Left hindlimb (tissue), 1 donor: ENCODE results near the gene CHL1.

ENCODE experiments used
- DNase-seq: peaks from one replicate; pipeline ENCODE4 v3.0.0-alpha.2; 2018

The CHL1 gene, protein sequence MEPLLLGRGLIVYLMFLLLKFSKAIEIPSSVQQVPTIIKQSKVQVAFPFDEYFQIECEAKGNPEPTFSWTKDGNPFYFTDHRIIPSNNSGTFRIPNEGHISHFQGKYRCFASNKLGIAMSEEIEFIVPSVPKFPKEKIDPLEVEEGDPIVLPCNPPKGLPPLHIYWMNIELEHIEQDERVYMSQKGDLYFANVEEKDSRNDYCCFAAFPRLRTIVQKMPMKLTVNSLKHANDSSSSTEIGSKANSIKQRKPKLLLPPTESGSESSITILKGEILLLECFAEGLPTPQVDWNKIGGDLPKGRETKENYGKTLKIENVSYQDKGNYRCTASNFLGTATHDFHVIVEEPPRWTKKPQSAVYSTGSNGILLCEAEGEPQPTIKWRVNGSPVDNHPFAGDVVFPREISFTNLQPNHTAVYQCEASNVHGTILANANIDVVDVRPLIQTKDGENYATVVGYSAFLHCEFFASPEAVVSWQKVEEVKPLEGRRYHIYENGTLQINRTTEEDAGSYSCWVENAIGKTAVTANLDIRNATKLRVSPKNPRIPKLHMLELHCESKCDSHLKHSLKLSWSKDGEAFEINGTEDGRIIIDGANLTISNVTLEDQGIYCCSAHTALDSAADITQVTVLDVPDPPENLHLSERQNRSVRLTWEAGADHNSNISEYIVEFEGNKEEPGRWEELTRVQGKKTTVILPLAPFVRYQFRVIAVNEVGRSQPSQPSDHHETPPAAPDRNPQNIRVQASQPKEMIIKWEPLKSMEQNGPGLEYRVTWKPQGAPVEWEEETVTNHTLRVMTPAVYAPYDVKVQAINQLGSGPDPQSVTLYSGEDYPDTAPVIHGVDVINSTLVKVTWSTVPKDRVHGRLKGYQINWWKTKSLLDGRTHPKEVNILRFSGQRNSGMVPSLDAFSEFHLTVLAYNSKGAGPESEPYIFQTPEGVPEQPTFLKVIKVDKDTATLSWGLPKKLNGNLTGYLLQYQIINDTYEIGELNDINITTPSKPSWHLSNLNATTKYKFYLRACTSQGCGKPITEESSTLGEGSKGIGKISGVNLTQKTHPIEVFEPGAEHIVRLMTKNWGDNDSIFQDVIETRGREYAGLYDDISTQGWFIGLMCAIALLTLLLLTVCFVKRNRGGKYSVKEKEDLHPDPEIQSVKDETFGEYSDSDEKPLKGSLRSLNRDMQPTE (N-terminal part only)

DNA sequence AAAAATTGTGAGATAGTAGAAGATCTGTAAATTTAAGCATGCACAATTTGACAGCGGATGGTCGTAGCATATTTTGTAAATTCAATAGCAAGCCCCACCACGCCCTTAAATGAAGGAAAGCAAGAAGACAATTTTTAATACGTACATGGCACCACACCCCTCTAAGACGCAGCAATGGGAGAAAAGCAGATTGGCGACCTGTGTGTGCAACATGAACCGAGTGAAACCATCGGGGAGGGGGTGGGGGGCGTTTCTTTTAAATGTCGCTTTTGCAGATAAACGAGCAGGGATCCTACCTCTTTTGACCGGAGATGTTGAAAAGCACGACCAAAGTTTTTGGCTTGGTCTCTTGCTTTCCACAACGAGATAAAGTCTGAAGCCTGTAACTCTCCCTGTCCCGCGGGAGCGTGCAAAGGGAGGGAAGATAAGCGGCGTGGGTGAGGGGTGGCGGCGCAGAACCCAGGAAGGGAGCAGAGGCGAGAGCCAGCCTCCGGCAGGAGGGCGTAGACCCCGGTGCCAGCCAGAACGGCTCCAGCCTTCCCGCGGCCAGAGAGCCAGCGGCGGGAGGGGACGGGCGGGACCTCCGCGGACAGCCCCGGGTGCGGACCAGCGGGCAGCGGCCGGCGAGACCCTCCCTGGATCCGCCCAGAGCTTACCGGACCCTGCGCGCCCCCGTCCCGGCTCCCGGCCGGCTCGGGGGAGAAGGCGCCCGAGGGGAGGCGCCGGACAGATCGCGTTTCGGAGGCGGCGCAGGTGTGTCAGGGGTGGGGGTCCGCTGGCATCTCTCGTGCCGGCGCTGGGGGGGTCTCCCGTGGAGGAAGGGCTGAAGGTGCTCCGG, at the start of gene CHL1:
Gene CHL1 (plus strand): TSS at position 453 of the 838 bp plus-strand sequence. CDS start 123,014 bp downstream, outside the sequence.
- no peak for DNase-seq

DNA sequence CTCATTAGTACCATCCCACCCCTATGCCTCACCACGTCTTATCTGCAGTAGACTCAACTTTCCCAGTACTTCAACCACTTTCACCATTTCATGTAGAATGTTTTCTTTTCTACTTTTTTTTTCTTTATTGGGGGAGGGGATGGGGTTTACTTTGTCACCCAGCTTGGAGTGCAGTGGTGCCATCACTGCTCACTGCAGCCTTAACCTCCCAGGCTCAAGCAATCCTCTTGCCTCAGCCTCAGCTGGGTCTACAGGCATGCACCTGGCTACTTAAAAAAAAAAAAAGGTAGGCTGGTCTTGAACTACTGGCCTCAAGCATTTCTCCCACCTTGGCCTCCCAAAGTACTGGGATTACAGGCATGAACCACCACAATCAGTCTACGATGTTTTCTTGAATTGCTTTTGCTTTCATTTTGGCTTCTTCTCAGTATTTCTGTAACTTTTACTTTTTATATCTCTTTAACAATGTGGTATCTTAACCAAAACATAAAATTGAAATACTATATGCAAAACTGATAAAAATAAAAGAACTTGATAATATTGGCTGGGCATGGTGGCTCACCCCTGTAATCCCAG, 44.9 kb upstream of the CHL1 start:
- no peak for DNase-seq

DNA sequence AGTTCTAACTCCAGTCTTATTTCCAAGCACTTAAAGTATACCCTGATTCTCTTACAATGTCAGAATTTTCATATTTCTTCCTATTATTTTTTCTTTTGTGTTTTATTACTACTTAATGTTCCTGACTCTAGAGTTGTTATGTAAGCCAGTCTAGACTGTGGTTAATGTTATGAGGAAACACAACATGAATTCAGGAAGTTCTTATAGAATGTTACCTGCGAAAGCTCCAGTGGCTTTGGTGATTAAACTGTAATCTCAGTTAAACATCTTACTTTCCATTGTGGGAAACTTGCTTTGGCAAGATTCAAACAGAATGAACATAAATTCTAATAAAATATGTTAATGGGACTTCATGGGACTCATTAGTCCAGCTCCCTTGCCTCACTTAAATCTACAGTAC, 36.6 kb upstream of the CHL1 start:
- no peak for DNase-seq

DNA sequence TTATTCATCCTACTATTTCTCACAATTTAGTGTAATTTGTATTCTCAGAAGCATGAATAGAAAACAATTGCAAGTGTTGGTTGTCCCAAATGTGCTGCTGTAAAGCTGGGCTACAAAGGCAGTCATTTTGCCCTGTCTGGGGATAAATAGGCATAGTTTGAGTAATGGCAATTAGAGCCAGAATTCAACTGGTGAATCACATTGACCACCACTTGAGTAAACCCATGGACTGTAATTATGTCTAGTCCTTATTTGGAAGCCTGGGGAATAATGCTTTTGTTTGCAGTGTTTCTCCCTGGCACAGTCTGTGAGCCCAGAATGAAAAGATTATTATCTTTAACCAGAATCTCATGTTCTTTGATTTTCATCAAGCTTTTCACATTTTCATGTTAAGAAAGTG, 30.5 kb upstream of the CHL1 start:
- DNase-seq: no peak

DNA sequence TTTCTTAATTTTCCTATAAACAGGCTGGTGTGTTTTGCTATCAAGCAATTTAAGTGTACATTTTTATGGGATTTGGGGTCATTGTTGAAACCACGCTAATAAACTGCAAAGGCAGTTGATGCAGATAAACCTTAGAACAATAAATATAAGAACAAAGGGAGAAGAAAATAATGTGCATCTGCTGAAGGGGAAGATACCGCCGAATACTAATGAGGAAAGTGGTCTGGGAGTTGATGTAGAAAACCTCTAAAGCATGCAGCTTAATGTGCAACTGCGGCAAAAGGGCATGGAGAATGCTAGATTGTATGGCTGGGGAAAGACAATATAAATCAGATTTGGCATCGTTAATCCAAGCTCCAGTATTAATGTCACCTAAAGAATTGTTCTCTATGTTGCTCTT, 29.8 kb upstream of the CHL1 start:
- no peak for DNase-seq

DNA sequence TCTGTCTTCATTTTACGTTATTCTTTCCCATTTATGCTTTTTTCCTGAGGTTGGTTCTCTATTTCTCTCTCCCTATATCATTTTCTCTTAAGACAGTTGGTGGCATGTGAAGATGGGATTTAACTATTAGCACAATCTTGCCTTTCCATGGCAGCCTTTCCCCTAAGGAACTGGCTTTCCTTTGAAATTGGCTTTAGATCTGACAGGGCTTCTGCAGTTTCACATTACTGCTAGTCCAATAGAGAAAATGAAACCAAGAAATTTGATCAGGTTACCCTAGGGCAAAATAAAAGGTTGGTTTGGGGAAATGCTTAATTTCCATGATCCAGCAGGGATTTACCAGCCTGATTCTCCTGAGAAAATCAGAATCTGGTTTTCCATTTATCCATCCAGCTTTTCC, 22.7 kb upstream of the CHL1 start:
- no peak for DNase-seq

DNA sequence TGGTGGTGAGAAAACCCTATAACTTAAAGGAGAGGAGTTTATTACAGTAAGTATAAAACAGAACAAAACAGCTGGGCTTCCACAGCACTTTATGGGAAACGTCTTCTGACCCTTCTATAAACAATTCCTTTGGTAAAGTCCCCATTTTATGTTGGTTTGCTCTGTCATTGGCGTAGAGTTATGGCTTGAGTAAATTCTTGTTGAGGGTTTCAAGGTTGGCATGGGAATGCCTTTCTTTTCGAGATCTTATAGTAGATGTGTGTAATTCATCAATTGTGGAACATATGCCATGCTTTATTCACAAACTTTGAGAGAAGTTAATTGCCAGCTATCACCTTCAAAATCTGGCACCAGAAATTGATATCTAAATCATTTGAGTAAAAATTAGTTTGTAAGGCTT, 11.6 kb upstream of the CHL1 start:
- DNase-seq: no peak

DNA sequence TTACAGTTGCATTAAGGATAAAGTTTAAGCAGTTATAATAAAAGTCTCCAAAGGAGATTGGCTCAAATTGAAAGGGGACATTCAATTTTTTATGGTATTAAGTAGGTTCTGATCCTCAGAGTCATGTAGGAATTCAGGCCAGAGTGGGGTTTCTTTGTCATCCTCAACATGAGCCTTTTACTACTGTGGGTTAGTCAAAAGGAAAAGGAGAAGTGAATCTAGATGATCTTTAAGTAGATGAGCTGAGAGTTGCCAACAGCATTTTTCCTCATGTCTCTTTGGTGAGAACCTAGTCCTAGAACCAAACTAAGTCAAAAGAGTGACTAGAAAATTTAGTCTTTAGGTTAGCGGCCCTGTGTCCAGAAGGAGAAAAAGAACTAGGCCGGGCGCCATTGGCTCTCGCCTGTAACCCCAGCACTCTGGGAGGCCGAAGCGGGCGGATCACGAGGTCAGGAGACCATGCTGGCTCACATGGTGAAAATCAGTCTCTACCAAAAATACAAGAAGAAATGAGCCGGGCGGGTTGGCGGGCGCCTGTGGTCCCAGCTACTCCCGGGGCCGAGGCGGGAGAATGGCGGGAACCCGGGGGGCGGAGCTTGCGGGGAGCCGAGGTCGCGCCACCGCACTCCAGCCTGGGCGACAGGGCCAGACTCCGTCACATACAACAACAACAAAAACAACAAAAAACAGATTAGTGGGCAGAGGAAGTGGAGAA, 4.2 kb upstream of the CHL1 start:
- no peak for DNase-seq

DNA sequence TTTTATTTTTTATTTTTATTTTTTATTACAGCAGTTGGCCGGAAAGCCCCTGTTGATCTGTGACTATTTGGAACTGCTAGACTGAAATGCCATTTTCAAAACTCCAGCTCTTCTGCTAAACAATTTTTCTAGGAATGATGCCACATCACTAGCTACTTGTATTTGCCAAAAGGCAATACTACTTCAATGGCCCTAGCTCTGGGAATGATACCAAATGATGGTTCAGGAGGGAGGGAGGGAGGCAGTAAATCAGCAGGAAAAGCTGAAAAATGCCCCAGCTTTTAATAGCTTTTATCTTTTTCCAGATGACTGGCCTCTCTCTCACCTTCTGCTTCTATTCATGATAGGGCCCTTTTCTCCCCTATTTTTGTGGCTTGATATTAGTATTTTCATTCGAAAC, 2.6 kb upstream of the CHL1 start:
- no peak for DNase-seq

DNA sequence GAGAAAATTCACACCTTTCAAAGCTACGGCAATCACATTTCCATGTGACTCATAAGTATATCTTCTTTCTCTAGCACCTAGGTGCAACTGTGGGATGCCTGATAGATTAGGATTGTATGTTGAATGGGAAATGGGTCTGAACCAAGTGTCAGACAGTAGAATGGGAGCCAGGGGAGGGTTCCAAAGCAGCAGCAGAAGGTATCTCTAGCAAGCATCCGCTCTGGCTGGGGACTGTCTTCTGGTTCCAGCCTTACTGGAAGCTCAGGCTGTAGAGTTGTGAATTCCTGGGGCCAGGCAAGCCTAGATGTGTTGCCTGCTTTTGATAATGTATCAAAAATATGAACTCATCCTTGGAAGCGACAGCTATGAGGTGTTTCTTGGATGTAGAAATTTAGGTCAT, 2.1 kb upstream of the CHL1 start:
- no peak for DNase-seq

DNA sequence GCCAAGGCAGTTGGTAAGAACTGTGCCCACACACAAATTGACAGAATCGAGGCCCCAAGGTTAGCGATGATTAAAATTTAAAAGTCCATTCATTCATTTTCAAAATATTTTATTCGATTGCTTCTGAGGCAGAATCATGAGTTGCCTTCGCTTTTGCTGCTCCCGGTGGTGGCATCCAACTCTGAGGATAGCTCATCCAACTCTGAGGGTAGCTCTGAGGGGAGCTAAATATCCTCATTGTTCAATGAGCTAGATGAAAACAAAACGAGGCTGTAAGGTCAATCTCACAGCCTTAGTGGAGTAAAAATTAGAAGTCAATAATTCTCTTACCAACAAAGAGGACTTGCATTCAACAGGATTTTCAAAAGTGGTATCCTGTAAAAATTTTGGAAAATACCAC, 897 bp upstream of the CHL1 start:
- DNase-seq: no peak

DNA sequence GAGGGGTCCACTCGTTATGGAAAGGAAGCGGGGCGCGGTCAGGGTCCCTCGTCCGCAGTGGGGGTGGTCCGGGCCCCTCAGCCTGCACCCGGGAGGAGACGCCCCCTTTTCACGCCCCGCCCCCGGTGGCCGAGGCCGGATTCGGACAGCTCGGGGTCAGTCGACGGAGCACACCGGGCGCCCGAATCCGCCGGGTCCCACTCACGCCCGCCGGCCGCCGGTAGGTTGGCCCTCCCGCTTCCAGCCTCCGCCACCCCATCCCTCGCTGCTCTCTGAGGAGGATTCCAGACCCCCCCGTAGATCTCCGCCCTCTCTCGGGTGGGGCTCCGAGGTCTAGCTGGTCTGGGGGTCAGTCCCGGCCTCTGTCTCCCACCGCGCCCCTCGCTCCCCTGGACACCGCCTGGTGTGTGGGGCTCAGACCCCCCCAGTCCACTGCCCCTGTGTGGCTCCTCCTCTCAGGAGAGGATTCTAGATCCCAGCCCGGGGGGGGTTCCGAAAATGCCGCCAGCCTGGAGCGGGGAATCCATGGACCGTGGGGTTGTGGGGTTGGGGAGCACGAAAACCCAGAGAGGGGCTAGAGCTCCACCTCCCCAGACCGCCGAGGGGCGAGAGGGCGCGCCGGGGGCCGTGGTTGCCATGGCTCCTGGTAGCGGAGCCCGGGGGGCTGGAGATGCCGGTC, 725 bp downstream of the CHL1 start:
- peak; percentile 36 for DNase-seq

DNA sequence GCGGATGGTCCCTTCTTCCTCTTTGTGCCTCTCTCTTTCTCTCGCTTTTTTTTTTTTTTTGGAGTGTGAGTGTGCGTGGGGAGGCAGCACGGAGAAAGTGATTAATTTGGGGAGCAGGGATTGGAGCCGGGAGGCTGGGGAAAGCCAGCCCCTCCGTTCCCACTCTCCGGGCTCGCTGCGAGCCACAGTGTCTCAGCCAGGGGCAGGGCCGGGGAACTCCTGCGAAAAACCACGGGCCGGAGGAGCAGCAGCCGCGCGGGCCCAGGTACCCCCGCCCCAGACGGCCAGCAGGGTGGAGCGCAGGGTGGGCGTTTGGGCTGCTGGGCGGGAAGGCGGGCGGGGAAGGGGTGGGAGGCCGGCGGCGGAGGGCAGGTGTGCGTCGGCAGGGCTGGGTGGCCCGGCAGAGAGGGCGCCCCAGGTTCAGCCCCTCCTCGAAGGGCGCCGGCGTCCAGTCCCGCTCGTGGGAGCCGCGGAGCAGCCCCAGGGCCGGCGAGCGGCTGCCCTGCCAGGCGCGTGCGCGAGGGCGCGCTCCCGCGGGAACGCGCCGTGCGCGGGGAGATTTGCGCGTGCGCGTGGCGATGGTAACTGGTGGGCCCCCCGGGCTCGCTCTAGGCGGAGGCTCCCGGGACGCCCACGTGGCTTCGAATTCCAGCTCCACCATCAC, 1.4 kb downstream of the CHL1 start:
- peak; percentile 36 for DNase-seq

DNA sequence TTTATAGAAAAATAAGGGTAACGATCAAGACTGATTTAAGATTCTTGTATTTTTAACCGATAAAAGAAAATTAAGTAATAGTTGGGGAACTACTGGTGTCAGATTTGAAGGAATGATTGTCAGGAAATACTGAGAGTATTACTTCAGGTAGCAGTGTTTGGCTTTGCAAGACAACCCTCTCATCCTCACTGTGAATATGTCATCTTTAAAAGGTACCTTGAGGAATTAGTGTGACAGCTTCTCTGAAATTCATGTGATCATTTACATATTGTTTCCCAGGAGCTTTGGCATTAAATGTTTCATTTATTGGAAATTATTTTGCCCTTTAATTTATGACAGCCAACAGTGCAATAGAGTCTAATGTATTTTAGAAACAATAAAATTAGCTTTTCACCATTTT, 3.3 kb downstream of the CHL1 start:
- DNase-seq: no peak

DNA sequence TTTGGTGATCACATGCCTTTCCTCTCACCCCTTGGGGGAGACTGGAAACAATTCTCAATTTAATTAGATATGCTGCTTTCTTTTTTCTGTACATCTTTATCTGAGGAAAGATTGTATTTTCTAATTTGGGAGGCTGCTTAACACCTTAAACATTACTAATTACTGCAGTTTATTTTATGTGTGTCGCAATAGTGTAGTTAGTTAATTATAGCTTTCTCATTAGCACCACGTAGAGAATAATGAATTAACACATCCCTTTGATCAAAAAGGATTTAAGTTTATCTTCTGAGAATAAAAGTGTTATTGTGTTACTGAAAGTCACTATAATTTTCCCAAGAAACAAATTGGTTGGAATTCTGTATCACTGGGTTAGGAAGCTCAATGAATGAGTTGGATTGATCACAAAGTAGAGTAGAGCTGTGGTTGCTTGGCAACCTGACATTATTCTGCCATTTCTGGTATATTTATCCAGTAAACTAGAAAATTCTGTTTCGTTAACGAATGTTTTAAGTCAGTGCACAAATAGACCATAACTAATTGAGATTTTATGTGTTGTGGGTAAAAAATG, 4.3 kb downstream of the CHL1 start:
- DNase-seq: no peak

DNA sequence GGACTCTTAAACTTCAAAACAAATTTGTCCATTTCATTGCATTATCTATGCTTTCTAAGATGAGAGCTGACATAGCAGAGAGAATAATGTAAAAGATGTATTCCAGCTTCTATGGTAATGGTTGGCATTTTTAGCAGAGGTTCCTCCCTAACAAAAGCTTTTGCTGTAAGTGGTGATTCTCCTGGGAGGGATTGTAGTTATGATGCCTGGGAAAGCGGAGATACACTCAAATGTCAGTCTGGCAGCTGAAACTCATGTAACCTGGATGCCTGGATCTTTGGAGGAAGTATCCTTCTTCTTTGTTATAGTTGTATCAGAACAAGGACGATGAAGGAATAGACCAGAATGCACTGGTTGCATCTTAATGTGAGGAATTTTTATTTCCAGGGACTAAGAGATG, 7.5 kb downstream of the CHL1 start:
- DNase-seq: no peak

DNA sequence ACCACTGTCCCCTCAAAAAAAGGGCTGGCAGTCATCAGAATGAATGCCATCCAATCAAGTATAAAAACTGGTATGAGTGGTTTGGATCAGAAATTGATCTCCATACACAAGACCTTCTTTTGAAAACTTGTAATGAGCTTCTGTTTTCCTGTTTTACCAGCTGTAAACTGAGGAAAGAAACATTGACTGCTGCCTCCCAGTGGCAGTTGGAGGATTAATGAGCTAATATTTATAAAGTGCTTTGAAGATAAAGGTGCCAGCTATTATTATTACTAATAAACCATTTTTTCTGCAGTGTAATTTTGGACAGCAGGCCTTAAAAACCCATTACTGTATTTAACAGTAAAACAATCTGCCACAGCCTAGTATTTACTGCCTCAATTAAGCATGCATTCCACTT, 11.4 kb downstream of the CHL1 start:
- DNase-seq: no peak

DNA sequence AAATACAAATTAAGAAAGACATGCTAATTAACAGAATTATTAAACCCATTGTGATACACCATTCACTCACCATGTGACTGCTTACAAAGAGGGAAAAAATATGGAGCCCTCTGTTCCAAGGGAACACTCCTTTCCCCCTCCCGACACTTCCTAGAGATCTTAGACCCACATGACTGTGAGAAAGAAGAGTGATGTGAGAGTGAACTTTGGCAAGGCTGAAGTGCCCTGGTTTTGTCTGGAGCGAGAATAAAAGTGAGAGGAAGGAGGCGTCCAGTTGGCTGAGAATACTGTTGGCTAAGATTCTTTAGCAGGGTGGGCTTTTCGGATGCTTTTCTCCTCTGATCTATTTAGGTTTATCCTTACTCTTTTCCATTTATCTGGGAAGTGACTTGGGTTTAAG, 14.1 kb downstream of the CHL1 start:
- DNase-seq: no peak

DNA sequence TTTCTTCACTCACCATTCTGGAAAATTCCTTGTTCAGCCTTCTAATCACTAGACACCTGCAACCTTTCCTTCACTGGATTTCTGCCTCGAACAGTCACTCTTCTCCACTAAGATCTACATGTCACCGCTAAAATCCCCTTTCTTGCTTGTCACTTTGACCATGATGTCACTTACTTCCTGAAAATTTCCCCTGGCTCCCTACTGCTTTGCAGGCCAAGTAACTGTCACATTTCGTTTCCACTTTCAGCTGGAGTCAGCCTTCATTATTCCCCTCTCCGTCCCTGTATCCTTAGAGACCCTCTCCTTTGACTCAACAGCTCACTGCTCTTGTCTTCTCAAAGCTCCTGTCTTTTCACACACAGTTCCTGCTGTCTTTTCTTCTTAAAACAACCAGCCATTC, 15.9 kb downstream of the CHL1 start:
- DNase-seq: no peak
